Stimulated activated CD4-positive, alpha-beta T cell treated with anti-CD3 and anti-CD28 coated beads, Interleukin-2, amount 100 ng/mL, for 24 hours (primary cell): ENCODE results near the gene NR1H3.
A peak's percentile ranks its signal among the peaks of the same experiment; 100 is the strongest.

ENCODE experiments used
- DNase-seq, 2 donors: peaks; one replicate each; pipeline ENCODE4 v3.0.0-alpha.2; 2020

Gene NR1H3

DNA sequence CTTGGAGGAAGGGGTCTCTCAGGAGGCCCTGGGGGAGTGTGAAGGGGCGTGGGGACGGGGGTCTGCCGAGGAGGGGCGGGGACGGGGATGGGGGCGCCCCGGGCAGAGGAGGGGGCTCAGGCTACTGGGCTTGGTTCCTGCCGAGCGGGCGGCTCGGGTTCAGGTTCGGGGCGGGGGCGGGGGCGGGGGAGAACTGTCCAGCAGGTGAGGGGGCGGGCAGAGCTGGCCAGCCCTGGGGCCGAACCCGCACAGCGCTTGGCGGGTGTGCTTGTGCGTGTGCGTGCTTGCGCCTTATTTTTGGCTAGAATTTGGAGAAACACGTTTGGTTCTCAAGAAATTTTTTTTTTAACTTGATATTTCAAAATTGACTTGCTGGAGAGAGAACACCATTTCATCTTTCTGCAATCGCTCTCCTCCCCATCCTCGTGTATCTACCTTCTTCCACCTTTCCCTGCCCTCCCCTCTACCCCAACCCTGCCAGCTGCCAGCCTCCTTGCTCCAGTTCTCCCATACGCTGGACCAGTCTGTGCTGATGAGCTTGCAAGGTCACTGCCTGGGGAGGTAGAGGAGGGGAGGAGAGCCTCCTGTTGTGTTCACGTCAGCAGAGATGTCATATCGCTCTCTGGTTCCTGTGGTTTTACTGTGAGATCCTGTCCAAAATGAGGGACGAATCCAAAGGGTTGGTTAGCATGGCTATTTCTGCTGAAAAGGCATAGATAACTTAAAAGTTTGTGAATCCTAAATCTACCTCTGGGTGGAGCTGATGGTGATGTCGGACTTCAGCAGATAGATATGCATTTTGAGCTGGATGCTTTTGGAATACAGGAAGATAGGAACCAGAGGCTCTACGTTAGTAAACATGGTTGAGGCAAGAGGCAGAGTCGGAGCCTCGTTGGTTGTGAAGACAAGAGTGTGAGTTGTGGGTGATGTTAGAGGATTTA lies 12.8 kb downstream of the NR1H3 start:
- DNase-seq, result peak; percentile 37

GRCh38 chr11:47271328-47271727 lies 13.5 kb downstream of the NR1H3 start:
- no peak for DNase-seq

DNA sequence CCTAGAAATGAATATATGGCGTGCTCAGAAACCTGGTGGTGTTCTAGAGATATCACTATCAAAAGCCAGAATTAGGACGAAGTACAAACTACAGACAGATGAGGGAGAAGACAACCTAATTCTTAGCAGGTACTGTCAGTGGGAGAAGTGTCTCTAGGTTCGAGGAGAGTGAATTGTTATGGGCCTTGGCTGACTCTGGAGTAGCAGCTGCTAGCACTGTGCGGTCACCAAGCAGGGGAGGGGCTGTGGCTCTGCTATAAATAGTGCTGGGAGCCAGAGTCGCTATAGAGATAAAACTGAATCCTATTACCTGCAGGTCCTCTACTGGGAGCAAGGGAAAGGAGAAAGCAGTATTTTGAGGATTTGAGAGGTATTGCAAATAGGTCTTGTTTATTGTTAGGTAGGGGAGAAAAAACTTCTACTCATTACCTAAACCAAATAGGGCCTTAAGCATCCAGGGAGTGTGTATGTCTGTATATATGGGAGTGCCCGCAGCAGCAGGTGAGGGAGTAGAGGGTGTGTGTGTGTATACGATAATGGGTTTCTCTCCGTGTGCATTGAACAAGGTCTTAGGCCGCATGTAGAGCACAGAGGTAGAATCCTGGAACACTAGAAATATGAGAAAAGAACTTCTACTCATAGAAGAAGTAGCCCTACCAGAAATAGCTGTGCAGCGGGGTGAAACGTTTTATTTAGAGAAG lies 14.3 kb downstream of the NR1H3 start:
- no peak for DNase-seq

GRCh38 chr11:47272706-47273105 lies 14.9 kb downstream of the NR1H3 start:
- DNase-seq, result no peak

DNA sequence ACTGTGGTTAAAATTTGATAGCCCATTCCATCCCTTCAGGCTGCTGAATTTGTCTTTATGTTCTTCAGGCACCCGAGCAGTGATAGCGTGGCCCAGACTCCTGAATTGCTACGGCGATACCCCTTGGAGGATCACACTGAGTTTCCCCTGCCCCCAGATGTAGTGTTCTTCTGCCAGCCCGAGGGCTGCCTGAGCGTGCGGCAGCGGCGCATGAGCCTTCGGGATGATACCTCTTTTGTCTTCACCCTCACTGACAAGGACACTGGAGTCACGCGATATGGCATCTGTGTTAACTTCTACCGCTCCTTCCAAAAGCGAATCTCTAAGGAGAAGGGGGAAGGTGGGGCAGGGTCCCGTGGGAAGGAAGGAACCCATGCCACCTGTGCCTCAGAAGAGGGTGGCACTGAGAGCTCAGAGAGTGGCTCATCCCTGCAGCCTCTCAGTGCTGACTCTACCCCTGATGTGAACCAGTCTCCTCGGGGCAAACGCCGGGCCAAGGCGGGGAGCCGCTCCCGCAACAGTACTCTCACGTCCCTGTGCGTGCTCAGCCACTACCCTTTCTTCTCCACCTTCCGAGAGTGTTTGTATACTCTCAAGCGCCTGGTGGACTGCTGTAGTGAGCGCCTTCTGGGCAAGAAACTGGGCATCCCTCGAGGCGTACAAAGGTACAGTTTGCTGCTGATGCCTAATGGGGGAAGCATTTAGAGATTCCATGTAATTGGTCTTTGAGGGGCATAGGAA lies 16.9 kb downstream of the NR1H3 start:
- DNase-seq, result no peak

GRCh38 chr11:47276923-47277322 lies 19.1 kb downstream of the NR1H3 start:
- no peak for DNase-seq

- DNase-seq, result no peak
Observed at GRCh38 chr11:47278058-47278457, 20.3 kb downstream of the NR1H3 start.

- DNase-seq, result no peak
Observed at GRCh38 chr11:47278769-47279168, 21.0 kb downstream of the NR1H3 start.

DNA sequence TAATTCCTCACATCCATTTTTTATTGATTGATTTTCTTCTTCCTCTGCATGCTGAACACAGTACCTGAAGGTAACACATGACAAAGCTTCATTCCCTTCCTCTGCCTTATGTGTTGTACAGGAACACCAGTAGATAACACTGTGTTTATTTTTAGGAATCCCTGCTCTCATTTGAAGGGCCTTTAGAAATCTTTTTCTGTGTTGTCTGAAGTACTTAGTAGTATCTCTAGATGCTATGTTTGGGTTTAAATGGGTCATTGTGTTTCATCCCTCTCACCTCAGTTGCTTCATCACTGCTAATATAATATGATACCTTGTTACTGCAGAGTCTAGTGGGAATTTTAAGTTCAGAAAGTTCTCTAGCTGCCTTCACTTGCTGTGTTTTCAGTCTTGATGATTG lies 22.3 kb downstream of the NR1H3 start:
- DNase-seq, result no peak

DNA sequence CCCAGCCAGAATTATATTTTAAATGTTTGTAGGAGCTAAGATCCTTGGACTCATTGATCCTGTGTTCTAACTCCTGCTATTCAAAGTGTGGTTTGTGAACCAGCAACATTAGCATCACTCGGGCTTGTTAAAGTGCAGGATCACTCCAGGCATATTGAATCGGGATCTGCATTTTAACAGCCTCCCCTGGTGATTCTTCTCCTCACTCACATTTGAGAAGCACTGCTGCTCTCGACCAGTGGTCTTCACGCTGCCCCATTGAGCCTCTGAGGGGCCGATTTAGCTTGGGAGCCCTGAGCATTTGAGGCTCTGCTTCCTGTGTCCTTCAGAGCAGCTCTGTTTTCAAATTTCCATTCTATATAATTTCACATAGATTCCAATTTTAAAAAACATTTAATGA lies 23.1 kb downstream of the NR1H3 start:
- no peak for DNase-seq

DNA sequence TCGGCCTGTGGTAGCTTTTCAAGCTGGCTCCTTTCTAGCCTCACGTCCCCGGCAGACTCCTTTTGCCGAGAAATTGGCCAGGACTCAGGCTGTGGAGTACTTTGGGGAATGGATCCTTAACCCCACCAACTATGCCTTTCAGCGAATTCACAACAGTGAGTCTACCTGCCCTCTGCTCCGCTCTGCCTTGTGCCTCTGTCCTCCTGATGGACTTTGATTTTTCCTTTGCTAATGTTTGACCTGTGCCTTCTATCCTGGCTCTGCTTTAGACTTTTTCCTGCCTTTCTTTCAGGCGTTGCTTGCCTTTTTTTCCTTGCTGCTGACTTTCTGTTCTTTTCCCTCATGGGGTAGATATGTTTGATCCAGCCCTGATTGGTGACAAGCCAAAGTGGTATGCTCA lies 24.7 kb downstream of the NR1H3 start:
- DNase-seq, result no peak

- DNase-seq, result no peak
Observed at GRCh38 chr11:47284151-47284550, 26.4 kb downstream of the NR1H3 start.

DNA sequence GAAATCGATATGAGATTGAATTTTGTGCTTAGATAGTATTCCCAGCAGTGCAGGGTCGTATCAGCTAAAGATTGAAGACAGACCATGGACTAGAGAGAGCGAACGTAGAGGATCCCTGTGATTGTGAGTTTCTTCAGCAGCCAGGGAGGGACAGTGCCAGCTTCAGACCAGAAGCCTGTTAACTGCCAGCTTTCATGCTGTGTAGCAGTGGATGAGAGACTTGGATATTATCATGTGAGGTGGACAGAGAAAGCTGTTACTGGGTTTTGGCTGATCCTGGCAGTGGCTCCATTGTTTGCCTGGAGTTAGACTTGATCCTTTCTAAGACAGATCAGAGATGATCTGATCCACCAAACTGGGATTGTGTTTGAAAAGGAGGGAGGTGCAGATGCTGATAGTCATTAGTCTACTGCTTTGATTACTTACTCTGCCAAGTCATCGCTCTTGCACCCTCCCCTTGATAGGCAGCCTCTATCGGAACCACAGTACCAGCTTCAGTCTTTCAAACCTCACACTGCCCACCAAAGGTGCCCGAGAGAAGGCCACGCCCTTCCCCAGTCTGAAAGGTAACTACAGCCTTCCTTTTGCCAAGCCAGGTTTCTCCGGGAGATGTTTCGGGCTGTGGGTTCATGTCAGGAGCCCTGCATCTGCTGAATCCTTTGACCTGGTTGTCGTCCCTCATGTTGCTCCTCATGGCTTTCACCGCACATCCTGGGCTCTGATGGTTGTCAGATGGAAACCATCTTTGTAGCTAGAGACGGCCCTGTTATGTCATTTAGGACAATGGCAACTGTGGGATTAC lies 28.4 kb downstream of the NR1H3 start:
- DNase-seq, result no peak

- DNase-seq, result no peak
Observed at GRCh38 chr11:47288066-47288465, 30.3 kb downstream of the NR1H3 start.

- no peak for DNase-seq
Observed at GRCh38 chr11:47289856-47290255, 32.1 kb downstream of the NR1H3 start.

DNA sequence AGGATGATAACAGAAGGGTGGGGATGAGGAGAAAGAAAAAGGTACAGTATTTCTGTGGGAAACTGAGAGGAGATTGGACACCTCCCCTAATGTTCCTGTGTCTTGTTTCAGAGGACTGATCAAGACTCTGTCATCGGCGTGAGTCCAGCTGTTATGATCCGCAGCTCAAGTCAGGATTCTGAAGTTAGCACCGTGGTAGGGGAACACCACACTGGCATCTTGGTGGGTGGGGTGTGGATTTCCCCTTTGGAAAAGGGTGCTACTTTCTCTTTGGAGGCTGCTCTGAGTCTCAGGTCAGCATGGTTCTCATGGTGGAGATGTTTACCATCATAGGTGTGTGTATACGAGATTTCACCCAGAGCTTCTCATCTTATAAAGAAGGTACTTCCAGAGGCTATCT lies 37.6 kb downstream of the NR1H3 start:
- no peak for DNase-seq

GRCh38 chr11:47296045-47296444 lies 38.2 kb downstream of the NR1H3 start:
- DNase-seq, result no peak

GRCh38 chr11:47299078-47299477 lies 41.3 kb downstream of the NR1H3 start:
- no peak for DNase-seq

GRCh38 chr11:47302853-47303252 lies 45.1 kb downstream of the NR1H3 start:
- no peak for DNase-seq

- no peak for DNase-seq
Observed at GRCh38 chr11:47305734-47306483, 48.1 kb downstream of the NR1H3 start.

DNA sequence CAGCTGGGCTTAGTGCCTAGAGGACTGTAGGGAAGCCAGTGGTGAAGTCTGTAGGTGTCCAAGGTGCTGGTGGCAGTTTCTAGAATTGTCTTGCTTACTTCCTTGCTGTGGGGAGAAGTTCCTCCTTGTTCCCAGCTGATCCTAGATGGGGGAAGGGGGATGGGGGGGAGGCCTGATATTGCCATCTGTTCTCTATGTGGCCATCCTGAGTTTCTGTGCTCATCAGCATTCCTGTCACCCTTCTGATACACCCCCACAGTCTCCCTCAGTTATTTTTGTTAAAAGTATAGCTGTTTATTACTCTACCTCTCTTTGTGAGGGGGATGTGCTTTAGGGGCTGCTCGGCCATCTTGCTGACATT lies 48.7 kb downstream of the NR1H3 start:
- no peak for DNase-seq
